C1 segment of cervical spinal cord (tissue), 14 donors: Measurements from ENCODE around the gene RBPMS2.

Experiments
- DNase-seq, 14 donors: peaks; one replicate each; lab custom pipeline; 2025; lab: John Stamatoyannopoulos, UW

RBPMS2 gene

DNA sequence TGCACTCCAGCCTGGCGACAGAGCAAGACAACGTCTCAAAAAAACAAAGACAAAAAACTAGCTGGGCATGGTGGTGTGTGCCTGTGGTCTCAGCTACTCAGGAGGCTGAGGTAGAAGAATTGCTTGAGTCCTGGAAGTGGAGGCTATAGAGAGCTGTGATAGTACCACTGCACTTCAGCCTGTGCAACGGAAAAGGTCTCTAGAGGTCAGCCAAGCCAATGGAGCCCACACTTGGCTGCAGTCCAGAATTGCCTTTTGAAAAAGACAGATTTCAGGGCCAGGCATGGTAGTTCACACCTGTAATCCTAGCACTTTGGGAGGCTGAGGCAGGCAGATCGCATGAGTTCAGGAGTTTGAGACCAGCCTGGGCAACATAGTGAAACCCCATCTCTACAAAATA is 8.4 kb upstream of the RBPMS2 start:
- DNase-seq = no peak

GRCh38 chr15:64782751-64783150 is 7.4 kb upstream of the RBPMS2 start:
- no peak for DNase-seq

GRCh38 chr15:64781299-64781698 is 5.9 kb upstream of the RBPMS2 start:
- DNase-seq = no peak

- no peak for DNase-seq
Measured at GRCh38 chr15:64780600-64781156, 5.3 kb upstream of the RBPMS2 start.

GRCh38 chr15:64779630-64780029 is 4.2 kb upstream of the RBPMS2 start:
- no peak for DNase-seq

GRCh38 chr15:64779024-64779423 is 3.6 kb upstream of the RBPMS2 start:
- no peak for DNase-seq

DNA sequence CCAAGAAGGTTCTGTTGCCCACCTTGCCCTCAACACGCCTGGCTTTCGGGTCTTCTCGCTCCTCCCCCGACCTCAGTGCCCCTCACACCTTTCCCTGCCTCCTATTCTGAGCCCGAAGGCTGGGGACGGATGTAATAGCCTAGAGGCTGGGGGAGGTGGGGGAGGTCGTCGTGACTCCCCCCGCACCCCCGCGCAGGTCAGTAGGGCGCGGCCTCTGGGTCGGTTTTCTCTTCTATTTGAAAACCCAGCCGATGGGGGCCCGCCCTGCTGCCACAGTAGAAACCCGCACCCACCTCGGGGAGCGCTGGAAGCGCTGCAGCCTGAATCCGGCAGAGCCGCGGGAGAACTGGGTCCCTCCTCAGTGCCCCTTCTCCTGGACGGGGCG is 1.0 kb upstream of the RBPMS2 start:
- DNase-seq = no peak

GRCh38 chr15:64774629-64775493 is 528 bp downstream of the RBPMS2 start:
- DNase-seq = no peak

DNA sequence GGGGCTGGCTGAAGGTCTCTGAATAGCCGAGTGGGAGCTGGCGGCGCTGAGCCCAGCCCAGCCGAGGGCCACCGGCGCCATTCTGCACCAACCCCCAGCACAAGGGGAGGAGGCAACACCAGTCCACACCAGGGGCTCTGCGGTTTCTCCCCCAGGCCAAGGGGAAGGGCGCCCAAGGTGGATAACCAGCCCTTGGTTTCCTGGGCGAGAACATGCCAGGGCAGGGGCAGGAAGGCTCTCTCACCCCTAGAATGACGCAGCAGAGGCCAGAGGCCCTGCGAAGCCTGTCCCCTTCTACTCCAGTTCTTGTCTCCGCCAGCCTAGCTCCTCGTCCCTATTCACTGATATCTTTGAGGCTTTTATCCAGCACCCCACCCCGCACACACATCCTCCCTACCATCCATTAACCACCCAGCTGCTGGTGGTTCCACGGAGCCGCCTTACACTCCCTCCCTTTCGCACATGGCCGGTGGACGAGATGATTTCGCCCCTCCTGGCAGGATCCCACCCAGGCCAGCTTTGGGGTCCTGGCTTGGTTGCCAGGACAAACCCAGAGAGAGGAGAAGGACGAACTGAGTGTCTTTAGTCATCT is 1.3 kb downstream of the RBPMS2 start:
- no peak for DNase-seq

DNA sequence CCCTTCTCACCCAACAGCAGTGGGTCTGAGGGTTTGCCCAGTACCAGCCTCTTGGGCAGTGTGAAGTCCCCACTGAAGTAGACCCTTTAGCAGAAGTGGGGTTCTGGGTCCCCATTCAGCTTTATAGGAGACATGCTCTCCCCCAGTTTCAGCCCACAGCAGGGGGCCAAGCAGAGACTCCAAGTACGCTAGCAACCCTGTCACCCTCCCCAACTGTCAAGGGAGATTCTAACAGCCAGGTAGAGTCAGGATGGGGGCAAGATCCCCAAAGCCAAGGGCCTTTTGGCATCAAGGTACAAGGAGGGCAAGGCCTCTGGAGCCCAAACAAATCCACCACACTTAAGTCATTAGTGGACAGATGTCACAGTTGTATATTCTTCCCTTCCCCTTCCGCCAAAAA is 1.8 kb downstream of the RBPMS2 start:
- DNase-seq = no peak

- DNase-seq = no peak
Measured at GRCh38 chr15:64772964-64773363, 2.4 kb downstream of the RBPMS2 start.

GRCh38 chr15:64772488-64772887 is 2.9 kb downstream of the RBPMS2 start:
- DNase-seq = no peak

- DNase-seq = no peak
Measured at GRCh38 chr15:64770626-64771025, 4.8 kb downstream of the RBPMS2 start.

- DNase-seq = no peak
Measured at GRCh38 chr15:64767203-64767602, 8.2 kb downstream of the RBPMS2 start.

DNA sequence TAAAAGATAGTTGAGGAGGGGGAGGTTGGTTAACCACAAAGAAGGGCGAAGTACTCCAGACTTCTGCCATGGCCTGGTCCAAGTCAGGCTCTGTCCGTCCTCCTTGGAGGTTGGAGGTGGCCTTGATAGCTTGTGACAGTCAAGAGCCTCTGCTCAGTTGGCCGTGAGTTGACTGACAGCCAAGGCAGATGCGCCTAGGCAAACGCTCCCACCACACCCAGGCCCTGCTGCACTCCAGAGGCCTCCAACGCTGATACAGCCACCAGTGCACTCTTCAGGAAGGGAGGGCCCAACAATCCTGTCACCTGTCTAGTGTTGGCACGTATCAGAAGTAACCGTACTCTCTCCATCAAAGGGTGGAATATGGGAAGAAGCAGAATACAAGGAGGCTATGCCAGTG is 9.3 kb downstream of the RBPMS2 start:
- DNase-seq = no peak

DNA sequence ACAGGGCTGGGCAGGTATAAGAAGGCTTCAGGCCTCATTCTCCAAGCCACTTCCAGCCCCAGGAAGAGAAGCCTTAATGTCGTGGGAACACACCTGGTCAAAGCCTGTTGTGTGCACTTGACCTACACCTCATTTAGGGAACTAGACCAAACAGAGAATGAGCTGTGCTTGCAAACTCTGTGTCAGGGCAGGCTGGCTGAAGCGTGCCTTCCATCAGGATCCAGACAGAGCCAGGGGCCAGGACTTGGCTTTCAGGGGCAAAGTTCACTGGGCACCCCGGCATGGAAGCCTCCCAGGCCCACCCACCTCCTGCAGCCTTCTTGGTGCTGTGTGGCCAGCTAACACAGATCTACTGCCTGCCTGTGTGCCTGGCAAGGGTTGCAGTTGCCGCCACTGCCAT is 11.5 kb downstream of the RBPMS2 start:
- no peak for DNase-seq

- no peak for DNase-seq
Measured at GRCh38 chr15:64763462-64763861, 11.9 kb downstream of the RBPMS2 start.

GRCh38 chr15:64763021-64763420 is 12.4 kb downstream of the RBPMS2 start:
- DNase-seq = no peak

DNA sequence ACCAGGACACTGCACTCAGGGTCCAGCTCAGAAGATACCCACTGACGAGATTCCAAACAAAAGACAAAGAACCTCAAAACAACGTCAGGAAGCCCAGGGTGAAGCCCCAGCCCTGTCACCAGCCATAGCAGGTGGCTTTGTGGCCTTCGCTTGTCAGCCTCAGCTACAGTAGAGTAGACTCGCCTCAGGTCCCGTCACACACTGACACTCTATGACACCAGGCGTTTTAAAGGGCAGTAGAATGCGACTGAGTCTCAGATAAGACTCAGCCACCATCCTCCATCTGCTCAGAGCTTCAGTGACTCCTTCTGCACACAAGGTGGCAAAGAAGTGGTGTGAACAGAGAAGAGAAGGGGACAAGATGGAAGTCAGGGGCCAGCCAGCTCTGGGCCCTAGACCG is 12.8 kb downstream of the RBPMS2 start:
- no peak for DNase-seq

- no peak for DNase-seq
Measured at GRCh38 chr15:64761156-64761555, 14.2 kb downstream of the RBPMS2 start.

- no peak for DNase-seq
Measured at GRCh38 chr15:64760056-64760455, 15.3 kb downstream of the RBPMS2 start.

DNA sequence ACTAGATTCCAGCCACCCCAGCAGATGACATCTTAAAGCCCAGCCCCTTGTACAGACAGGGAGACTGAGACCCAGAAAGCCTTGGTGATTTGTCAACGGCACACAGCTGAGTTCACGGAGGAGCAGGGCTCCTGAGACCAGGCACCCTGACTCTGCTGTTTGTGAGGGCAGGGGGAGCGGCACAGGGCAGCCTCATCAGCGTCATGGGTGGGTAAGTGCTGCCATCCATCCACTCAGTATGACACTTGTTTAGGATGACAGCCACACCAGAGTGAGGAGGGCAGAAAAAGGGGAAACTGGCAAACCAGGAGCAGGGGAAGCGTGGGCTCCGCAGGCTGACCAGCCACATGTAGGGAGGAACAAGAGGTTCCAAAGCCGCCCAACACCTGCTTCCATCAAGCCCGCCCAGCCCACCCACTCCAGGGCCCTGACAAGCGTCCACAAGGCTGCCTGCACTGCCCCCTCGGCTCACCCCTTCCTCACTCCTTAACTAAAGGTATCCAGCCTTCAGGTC is 19.9 kb downstream of the RBPMS2 start:
- no peak for DNase-seq
